HG03280 (cell line): Measurements from ENCODE around the gene NFATC1.

ENCODE experiments used
- ATAC-seq: cut with Tn5 transposase; IDR thresholded peaks from one replicate; pipeline ENCODE4 v1.9.1; 2021; ENCODE audit warnings: mild to moderate bottlenecking, moderate library complexity; ENCODE audit not compliant: unreplicated experiment

The NFATC1 gene

GRCh38 chr18:79422022-79422782 lies 26.5 kb downstream of the NFATC1 start:
- ATAC-seq, result peak; percentile 61

DNA sequence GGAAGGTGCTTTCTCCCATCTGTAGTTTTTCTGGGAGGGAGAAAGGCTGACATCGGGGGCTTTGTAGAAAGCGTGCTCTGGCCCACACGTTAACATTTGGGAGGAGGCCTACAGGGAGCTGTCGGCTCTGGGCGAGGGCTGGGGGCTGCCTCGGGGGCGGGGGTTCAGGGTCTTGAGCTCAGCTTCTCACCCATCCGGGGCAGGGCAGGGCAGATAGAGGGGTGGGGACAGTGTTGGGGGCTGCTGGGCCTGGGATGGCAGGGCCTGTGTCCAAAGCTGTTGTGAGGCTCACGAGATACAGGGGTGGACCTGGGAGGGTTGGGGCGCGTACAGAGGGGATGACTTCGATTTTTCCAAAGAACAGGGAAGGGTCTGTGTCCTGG lies 27.0 kb downstream of the NFATC1 start:
- ATAC-seq, result no peak

DNA sequence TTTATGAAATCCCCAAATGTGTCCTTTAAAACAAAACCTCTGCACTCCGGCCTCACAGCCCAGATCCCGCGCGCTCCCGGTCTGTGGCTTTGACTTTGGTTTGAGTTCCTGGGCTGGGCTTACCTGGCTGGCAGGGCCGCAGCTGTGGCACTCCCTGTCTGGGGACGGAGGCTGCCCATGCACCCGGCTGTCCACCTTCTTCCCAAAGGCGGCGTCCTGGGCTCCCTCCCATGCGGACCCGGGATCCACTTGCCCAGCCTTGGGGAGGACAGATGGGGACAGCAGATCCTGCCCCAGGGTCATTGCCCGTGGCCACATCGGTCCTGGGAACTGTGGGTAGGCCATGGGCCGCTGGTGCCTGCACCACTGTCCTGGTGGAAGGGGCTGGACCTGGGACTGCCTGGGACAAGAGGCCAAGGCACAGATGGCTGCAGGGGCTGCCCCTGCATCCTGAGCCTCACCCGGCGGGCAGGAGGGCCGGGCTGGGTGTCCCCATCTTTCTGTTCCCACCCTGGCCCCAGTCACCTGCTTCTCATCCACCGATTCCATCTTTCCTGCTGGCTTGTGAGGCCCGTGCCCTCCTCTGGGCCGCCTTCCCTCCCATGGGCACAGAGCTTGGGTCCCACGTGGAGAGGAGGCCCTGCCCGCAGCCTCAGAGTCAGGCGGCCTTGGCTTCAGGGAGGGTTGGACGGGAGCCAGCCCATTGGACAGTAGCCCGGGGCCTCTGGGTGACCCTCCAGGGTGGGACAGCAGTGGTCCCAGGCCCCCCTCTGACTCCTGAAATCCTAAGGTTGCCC lies 27.7 kb downstream of the NFATC1 start:
- ATAC-seq, result no peak

GRCh38 chr18:79424008-79424565 lies 28.4 kb downstream of the NFATC1 start:
- ATAC-seq, result no peak

DNA sequence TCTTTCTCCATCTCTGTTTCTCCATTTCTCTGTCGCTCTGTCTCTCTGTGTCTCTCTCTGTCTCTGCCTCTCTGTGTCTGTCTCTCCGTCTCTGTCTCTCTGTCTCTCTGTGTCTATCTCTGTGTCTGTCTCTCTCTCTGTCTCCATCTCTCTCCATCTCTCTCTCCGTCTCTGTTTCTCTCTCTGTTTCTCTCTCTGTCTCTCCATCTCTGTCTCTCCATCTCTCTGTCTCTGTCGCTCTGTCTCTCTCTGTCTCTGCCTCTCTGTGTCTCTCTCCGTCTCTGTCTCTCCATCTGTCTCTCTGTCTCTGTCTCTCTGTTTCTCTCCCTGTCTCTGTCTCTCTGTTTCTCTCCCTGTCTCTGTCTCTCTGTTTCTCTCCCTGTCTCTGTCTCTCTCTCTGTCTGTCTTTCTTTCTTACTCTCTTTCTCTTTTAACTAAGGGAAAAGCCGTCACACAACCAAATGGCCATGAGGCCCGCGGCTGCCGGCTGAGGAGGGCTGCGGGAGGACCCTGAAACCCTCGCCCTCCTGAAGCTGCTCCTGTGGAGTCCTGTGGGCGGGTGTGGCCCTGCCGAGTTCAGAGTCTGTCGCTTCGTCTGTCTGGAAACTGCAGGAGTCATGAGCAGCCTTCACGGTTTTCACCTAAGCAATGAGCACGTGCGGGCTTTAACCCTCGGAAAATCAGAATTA lies 29.3 kb downstream of the NFATC1 start:
- ATAC-seq, result no peak

GRCh38 chr18:79425569-79425886 lies 29.8 kb downstream of the NFATC1 start:
- no peak for ATAC-seq

GRCh38 chr18:79426376-79427300 lies 30.9 kb downstream of the NFATC1 start:
- no peak for ATAC-seq

DNA sequence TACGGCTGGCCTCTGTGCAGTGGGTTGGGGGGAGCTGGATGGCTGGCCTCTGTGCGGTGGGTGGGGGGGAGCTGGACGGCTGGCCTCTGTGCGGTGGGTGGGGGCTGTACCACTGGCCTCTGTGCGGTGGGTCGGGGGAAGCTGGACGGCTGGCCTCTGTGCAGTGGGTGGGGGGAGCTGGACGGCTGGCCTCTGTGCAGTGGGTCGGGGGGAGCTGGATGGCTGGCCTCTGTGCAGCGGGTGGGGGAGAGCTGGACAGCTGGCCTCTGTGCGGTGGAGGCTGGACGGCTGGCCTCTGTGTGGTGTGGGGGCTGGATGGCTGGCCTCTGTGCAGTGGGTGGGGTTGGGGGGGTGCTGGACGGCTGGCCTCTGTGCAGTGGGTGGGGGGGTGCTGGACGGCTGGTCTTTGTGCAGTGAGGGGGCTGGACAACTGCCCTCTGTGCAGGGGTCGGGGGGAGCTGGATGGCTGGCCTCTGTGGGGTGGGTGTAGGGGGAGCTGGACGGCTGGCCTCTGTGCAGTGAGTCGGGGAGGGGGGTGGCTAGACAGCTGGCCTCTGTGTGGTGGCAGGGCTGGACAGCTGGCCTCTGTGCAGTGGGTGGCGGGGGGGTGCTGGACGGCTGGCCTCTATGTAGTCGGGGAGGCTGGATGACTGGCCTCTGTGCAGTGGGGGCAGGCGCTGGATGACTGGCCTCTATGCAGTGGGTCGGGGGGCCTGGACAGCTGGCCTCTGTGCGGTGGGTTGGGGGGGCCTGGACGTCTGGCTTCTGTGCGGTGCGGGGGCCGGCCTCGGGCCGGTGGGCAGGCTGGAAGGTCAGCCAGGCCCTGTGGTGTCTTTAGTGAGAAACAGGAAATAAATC lies 31.9 kb downstream of the NFATC1 start:
- ATAC-seq, result no peak

GRCh38 chr18:79428287-79428686 lies 32.6 kb downstream of the NFATC1 start:
- no peak for ATAC-seq

GRCh38 chr18:79429381-79429780 lies 33.7 kb downstream of the NFATC1 start:
- no peak for ATAC-seq

- ATAC-seq, result no peak
These were observed 34.1 kb downstream of the NFATC1 start for GRCh38 chr18:79429785-79430281.

DNA sequence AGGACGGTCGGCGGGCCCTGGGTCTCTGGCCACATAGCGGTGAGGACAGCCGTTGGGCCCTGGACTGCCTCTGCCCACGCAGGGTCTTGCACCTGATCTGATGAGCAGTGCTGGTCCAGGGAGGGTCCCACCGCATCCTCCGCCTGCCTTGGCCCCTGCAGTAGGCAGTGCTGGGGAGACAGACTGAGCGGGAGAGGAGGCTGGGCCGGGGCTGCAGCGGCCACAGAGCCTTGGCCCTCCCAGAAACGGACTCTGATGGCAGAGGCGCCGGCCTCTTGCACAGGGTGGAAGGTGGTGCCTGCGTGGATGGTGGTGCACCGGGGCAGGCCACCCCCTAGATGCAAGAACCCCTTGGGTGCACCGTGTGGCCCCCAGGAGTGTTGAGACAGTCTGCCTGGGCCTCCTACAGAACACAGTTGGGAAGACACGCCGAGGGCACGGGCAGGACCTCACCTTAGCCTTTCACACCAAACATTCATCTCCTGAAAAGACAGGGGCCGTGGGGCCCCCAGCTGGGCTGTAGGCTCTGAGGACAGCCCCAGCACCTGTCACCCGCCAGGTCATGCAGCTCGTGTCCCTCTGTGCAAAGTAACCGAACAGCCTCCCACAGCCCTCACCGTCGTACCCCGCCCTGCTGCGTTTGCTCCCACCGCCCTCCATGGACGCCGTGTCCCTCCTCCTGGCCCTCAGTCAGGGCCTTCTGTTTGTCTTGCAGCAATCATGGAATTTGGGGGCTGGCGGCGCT lies 36.8 kb downstream of the NFATC1 start:
- ATAC-seq, result no peak

GRCh38 chr18:79433431-79433830 lies 37.7 kb downstream of the NFATC1 start:
- no peak for ATAC-seq

- ATAC-seq, result no peak
These were observed 39.1 kb downstream of the NFATC1 start for GRCh38 chr18:79434607-79435401.

GRCh38 chr18:79436556-79437275 lies 41.0 kb downstream of the NFATC1 start:
- no peak for ATAC-seq

- ATAC-seq, result no peak
These were observed 42.6 kb downstream of the NFATC1 start for GRCh38 chr18:79438089-79438897.
